Astrocyte (in vitro differentiated cells and primary cell): ENCODE measurements around the gene PPTC7. TPM values are rescaled to one million over a fixed set of nuclear protein-coding genes. Genes with fewer than 3 reads are reported as not detected.

ENCODE experiments used
- DNase-seq: peaks from one replicate; pipeline ENCODE4 v3.0.0-alpha.2; 2010; ENCODE audit warnings: low read depth
- FAIRE-seq: peaks from 2 replicates; lab custom pipeline; 2011; peaks lifted over from hg19 to GRCh38; lab: Jason Lieb, UNC
- H2AFZ ChIP-seq: 2 replicates; pipeline ENCODE4 v1.6.0; 2012; ENCODE audit warnings: low read depth, low read length, inconsistent platforms
- H3K27ac ChIP-seq: 2 replicates; pipeline ENCODE4 v1.5.1; 2011; ENCODE audit warnings: low read depth, low read length, inconsistent platforms
- H3K27me3 ChIP-seq: 2 replicates; pipeline ENCODE4 v1.6.0; 2011; ENCODE audit warnings: low read length, inconsistent platforms; ENCODE audit not compliant: insufficient read depth
- H3K36me3 ChIP-seq: 2 replicates; pipeline ENCODE4 v1.5.1; 2011; ENCODE audit warnings: low read length, inconsistent platforms; ENCODE audit not compliant: insufficient read depth
- H3K4me1 ChIP-seq: 2 replicates; pipeline ENCODE4 v1.5.1; 2011; ENCODE audit warnings: low read length, inconsistent platforms; ENCODE audit not compliant: insufficient read depth
- H3K4me2 ChIP-seq: 2 replicates; pipeline ENCODE4 v1.6.0; 2012; ENCODE audit warnings: low read length, inconsistent platforms
- H3K4me3 ChIP-seq: 2 replicates; pipeline ENCODE4 v1.5.1; 2011; ENCODE audit warnings: low read depth, mild to moderate bottlenecking, low read length, inconsistent platforms; ENCODE audit not compliant: insufficient read depth
- H3K79me2 ChIP-seq: 2 replicates; pipeline ENCODE4 v1.6.0; 2012; ENCODE audit warnings: mild to moderate bottlenecking, low read length, inconsistent platforms; ENCODE audit not compliant: insufficient read depth
- H3K9ac ChIP-seq: 2 replicates; pipeline ENCODE4 v1.6.0; 2012; ENCODE audit warnings: mild to moderate bottlenecking, low read length, inconsistent platforms
- H3K9me3 ChIP-seq: 2 replicates; pipeline ENCODE4 v1.5.1; 2012; ENCODE audit warnings: low read depth, mild to moderate bottlenecking, low read length, inconsistent platforms; ENCODE audit not compliant: insufficient read depth
- H4K20me1 ChIP-seq: 2 replicates; pipeline ENCODE4 v1.6.0; 2012; ENCODE audit warnings: low read length, inconsistent platforms; ENCODE audit not compliant: insufficient read depth
- H3K27ac Mint-ChIP-seq: one replicate; pipeline ENCODE4 v1.8.0; 2021; ENCODE audit warnings: mild to moderate bottlenecking, mixed read lengths; ENCODE audit not compliant: unreplicated experiment
- H3K27me3 Mint-ChIP-seq: one replicate; pipeline ENCODE4 v1.8.0; 2021; ENCODE audit warnings: low read depth, mixed read lengths; ENCODE audit not compliant: unreplicated experiment
- H3K36me3 Mint-ChIP-seq: one replicate; pipeline ENCODE4 v1.8.0; 2021; ENCODE audit warnings: low read depth, mixed read lengths; ENCODE audit not compliant: unreplicated experiment
- H3K4me1 Mint-ChIP-seq: one replicate; pipeline ENCODE4 v1.8.0; 2021; ENCODE audit warnings: low read depth, mixed read lengths; ENCODE audit not compliant: unreplicated experiment
- H3K4me3 Mint-ChIP-seq: one replicate; pipeline ENCODE4 v1.8.0; 2021; ENCODE audit warnings: mild to moderate bottlenecking, moderate library complexity, mixed read lengths; ENCODE audit not compliant: unreplicated experiment
- H3K9me3 Mint-ChIP-seq: one replicate; pipeline ENCODE4 v1.8.0; 2021; ENCODE audit warnings: mild to moderate bottlenecking, mixed read lengths; ENCODE audit not compliant: unreplicated experiment
- EZH2 ChIP-seq: IDR thresholded peaks from 2 replicates; pipeline ENCODE4 v1.6.1; 2012; ENCODE audit warnings: mild to moderate bottlenecking, low read length, inconsistent platforms; ENCODE audit not compliant: insufficient read depth
- total RNA-seq: library from RNA; stranded (reverse); gene quantifications from 2 replicates; pipeline ENCODE4 v1.2.1, GENCODE V29; 2021
- TF ChIP-seq, protein P1 (sequence below): IDR thresholded peaks from 2 replicates; pipeline ENCODE4 v1.5.1; 2011; ENCODE audit warnings: low read depth, mild to moderate bottlenecking, inconsistent platforms, low read length, moderate library complexity; ENCODE audit not compliant: insufficient read depth

The PPTC7 gene
- total RNA-seq, 1 donor from 2014 or later, result 16.6 TPM

DNA sequence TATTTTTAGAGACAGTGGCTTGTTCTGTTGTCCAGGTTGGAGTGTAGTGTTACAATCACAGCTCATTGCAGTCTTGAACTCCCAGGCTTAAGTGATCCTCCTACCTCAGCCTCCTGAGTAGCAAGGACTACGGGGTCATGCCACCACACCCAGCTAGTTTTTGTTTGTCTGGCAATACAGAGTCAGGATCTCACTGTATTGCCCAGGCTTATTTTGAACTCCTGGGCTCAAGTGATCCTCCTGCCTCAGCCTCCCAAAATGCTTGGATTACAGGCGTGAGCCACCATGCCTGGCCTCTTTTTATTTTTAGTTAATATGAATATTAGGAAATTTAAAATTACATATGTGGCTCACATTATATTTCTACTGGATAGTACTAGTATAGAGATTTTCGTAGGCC lies 28.9 kb downstream of the PPTC7 start:
- Mint-ChIP-seq H3K9me3 (no peaks in the 10 kb centered on the region), H3K27me3 (no peaks in the 10 kb centered on the region), H3K4me1 (peaks cover 29% of the 10 kb centered on the region), H3K27ac (no peak overlapping the region), H3K36me3 (peaks cover 3% of the 10 kb centered on the region), H3K4me3 (no peak overlapping the region)
- TF ChIP-seq, protein P1, sequence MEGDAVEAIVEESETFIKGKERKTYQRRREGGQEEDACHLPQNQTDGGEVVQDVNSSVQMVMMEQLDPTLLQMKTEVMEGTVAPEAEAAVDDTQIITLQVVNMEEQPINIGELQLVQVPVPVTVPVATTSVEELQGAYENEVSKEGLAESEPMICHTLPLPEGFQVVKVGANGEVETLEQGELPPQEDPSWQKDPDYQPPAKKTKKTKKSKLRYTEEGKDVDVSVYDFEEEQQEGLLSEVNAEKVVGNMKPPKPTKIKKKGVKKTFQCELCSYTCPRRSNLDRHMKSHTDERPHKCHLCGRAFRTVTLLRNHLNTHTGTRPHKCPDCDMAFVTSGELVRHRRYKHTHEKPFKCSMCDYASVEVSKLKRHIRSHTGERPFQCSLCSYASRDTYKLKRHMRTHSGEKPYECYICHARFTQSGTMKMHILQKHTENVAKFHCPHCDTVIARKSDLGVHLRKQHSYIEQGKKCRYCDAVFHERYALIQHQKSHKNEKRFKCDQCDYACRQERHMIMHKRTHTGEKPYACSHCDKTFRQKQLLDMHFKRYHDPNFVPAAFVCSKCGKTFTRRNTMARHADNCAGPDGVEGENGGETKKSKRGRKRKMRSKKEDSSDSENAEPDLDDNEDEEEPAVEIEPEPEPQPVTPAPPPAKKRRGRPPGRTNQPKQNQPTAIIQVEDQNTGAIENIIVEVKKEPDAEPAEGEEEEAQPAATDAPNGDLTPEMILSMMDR, result no peak
- no peak for TF ChIP-seq EZH2
- peaks cover 59% of the 10 kb centered on the region for H3K79me2 ChIP-seq
- H3K4me3 ChIP-seq, result no peak overlapping the region
- H2AFZ ChIP-seq, result no peak overlapping the region
- no peak for DNase-seq
- peaks cover 34% of the 10 kb centered on the region for H4K20me1 ChIP-seq
- peaks cover 4% of the 10 kb centered on the region for H3K36me3 ChIP-seq
- H3K27ac ChIP-seq, result no peak overlapping the region
- H3K4me2 ChIP-seq, result no peak overlapping the region
- no peaks in the 10 kb centered on the region for H3K9me3 ChIP-seq
- H3K4me1 ChIP-seq, result peaks cover 16% of the 10 kb centered on the region
- FAIRE-seq, result no peak
- H3K9ac ChIP-seq, result no peak overlapping the region
- H3K27me3 ChIP-seq, result no peaks in the 10 kb centered on the region

DNA sequence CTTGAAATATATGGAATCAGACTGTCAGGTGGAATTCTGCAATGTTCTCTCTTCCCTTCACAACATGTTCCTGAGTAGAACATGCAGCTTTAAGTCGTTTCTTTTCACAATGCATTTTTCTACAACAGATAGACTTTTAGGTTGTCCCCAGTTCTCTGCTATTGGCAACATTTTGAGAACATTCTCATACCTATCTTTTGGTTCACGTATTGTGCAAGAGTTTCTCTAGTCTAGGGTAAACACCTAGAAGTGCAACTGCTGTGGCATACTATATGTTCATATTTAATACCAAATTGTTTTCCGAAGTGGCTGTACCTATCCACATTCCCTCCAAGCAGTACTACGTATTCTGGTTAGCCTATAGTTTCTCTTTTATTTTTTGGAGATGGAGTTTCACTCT lies 32.1 kb downstream of the PPTC7 start:
- H3K4me2 ChIP-seq, result no peak overlapping the region
- H2AFZ ChIP-seq, result no peak overlapping the region
- H3K9me3 ChIP-seq, result no peaks in the 10 kb centered on the region
- H3K27me3 ChIP-seq, result no peaks in the 10 kb centered on the region
- H3K36me3 Mint-ChIP-seq, result no peaks in the 10 kb centered on the region
- H3K4me3 Mint-ChIP-seq, result no peak overlapping the region
- H3K36me3 ChIP-seq, result peaks cover 4% of the 10 kb centered on the region
- H3K9me3 Mint-ChIP-seq, result no peaks in the 10 kb centered on the region
- DNase-seq, result no peak
- no peak overlapping the region for H3K27ac Mint-ChIP-seq
- H3K27me3 Mint-ChIP-seq, result no peaks in the 10 kb centered on the region
- no peak overlapping the region for H3K27ac ChIP-seq
- peaks cover 36% of the 10 kb centered on the region for H3K4me1 Mint-ChIP-seq
- peaks cover 36% of the 10 kb centered on the region for H4K20me1 ChIP-seq
- peaks cover 30% of the 10 kb centered on the region for H3K79me2 ChIP-seq
- TF ChIP-seq EZH2, result no peak
- TF ChIP-seq, protein P1, result no peak
- H3K4me3 ChIP-seq, result no peak overlapping the region
- FAIRE-seq, result no peak
- H3K9ac ChIP-seq, result no peak overlapping the region
- H3K4me1 ChIP-seq, result peaks cover 16% of the 10 kb centered on the region

DNA sequence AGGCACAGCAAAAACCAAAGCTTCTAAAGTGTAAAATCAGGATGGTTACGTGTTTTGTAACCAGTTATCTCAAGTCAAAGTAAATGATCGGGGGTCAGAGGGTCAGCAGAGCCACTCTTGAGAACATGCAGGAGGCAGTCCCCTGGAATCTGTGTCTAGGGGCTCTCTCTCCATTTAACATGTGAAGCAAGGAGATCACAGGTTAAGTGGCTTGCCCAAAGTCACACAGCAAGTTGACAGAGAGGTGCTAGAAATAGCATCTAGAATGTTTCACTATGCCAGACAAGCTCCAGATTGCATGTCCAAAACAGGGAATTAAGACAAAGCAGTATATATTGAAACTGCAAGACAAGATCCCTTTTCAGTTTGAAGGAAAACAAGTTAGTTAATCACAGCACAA lies 33.4 kb downstream of the PPTC7 start:
- TF ChIP-seq EZH2, result no peak
- TF ChIP-seq, protein P1, result no peak
- DNase-seq (no peak), FAIRE-seq (no peak)
- H3K4me2 ChIP-seq, result no peak overlapping the region
- H3K4me3 ChIP-seq, result no peak overlapping the region
- peaks cover 25% of the 10 kb centered on the region for H3K79me2 ChIP-seq
- no peak overlapping the region for H3K9ac ChIP-seq
- H3K4me3 Mint-ChIP-seq, result no peak overlapping the region
- H3K27me3 ChIP-seq, result no peaks in the 10 kb centered on the region
- peaks cover 41% of the 10 kb centered on the region for H4K20me1 ChIP-seq
- no peaks in the 10 kb centered on the region for H3K9me3 ChIP-seq
- H3K27me3 Mint-ChIP-seq, result no peaks in the 10 kb centered on the region
- peaks cover 4% of the 10 kb centered on the region for H3K36me3 ChIP-seq
- H3K4me1 Mint-ChIP-seq, result peaks cover 36% of the 10 kb centered on the region
- H3K9me3 Mint-ChIP-seq, result no peaks in the 10 kb centered on the region
- H3K27ac ChIP-seq, result no peak overlapping the region
- H3K4me1 ChIP-seq, result peaks cover 10% of the 10 kb centered on the region
- H2AFZ ChIP-seq, result no peak overlapping the region
- no peaks in the 10 kb centered on the region for H3K36me3 Mint-ChIP-seq
- no peak overlapping the region for H3K27ac Mint-ChIP-seq
